HEK293 (cell line): ENCODE measurements around the gene SLC22A4.

ENCODE experiments used
- CTCF ChIA-PET: fragments of 350-600 bp; formaldehyde crosslinking; extraction: SDS; loops from one replicate; lab custom pipeline; 2021; ENCODE audit warnings: antibody characterized with exemption; lab: Yijun Ruan, JAX
- POLR2A ChIA-PET: fragments of 300-600 bp; formaldehyde crosslinking; extraction: SDS; loops from one replicate; lab custom pipeline; 2020; ENCODE audit warnings: antibody characterized with exemption, inconsistent platforms; lab: Yijun Ruan, JAX
- H3K27ac ChIP-seq: fragments of 200-500 bp; sonication (Bioruptor generic); 2 replicates; pipeline ENCODE4 v1.5.1; 2014; ENCODE audit warnings: low read depth, low read length, control low read depth, inconsistent platforms; ENCODE audit errors: extremely low read depth
- H3K36me3 ChIP-seq, 2 experiments: fragments of 200-500 bp in 1 of 2; sonication (Bioruptor generic) in 1 of 2; 1 replicate in 1 of 2; 2 replicates in 1 of 2; pipeline ENCODE4 v1.5.1; 2014 to 2017; ENCODE audit warnings: inconsistent platforms in 2 of 2, low read length in 2 of 2; ENCODE audit not compliant: control insufficient read depth in 2 of 2, insufficient read depth in 1 of 2
- H3K4me1 ChIP-seq: fragments of 200-500 bp; sonication (Bioruptor generic); 2 replicates; pipeline ENCODE4 v1.5.1; 2014; ENCODE audit warnings: mild to moderate bottlenecking, low read length, inconsistent platforms; ENCODE audit not compliant: control insufficient read depth, insufficient read depth
- H3K4me3 ChIP-seq: 2 replicates; pipeline ENCODE4 v1.5.1; 2011; ENCODE audit warnings: low read depth, mild to moderate bottlenecking, control low read depth, low read length, moderate library complexity
- H3K9me3 ChIP-seq: fragments of 200-500 bp; sonication (Bioruptor generic); 2 replicates; pipeline ENCODE4 v1.5.1; 2014; ENCODE audit warnings: low read depth, low read length, inconsistent platforms; ENCODE audit not compliant: control insufficient read depth, insufficient read depth
- HOXD13 ChIP-seq: sonication (generic); formaldehyde crosslinking; IDR thresholded peaks from 2 replicates; pipeline ENCODE4 v1.8.0; 2022; ENCODE audit warnings: missing genetic modification reagents, borderline replicate concordance
- IKZF3 ChIP-seq: fragments of 450-650 bp; IDR thresholded peaks from 2 replicates; pipeline ENCODE4 v1.5.0; 2018; ENCODE audit warnings: missing biosample characterization, mild to moderate bottlenecking, missing genetic modification characterization, moderate library complexity
- PRDM2 ChIP-seq: fragments of 450-650 bp; formaldehyde crosslinking; IDR thresholded peaks from 2 replicates; pipeline ENCODE4 v1.5.1; 2016; ENCODE audit warnings: missing biosample characterization, missing genetic modification characterization, borderline replicate concordance
- PRDM4 ChIP-seq: fragments of 450-650 bp; formaldehyde crosslinking; IDR thresholded peaks from 2 replicates; pipeline ENCODE4 v1.5.1; 2017; ENCODE audit warnings: missing biosample characterization, missing genetic modification characterization
- SCRT1 ChIP-seq: fragments of 450-650 bp; formaldehyde crosslinking; IDR thresholded peaks from 2 replicates; pipeline ENCODE4 v1.5.1; 2016; ENCODE audit warnings: missing biosample characterization, missing genetic modification characterization, borderline replicate concordance
- SETDB1 ChIP-seq: IDR thresholded peaks from one replicate; pipeline ENCODE4 v1.6.1; 2017; ENCODE audit warnings: mild to moderate bottlenecking, low read length, moderate library complexity, mixed read lengths; ENCODE audit not compliant: insufficient read length
- SP3 ChIP-seq: fragments of 450-650 bp; formaldehyde crosslinking; IDR thresholded peaks from 2 replicates; pipeline ENCODE4 v1.5.1; 2016; ENCODE audit warnings: missing biosample characterization, missing genetic modification characterization
- SP7 ChIP-seq: fragments of 450-650 bp; formaldehyde crosslinking; IDR thresholded peaks from 2 replicates; pipeline ENCODE4 v1.5.1; 2016; ENCODE audit warnings: missing biosample characterization, missing genetic modification characterization
- ZBTB17 ChIP-seq: fragments of 450-650 bp; formaldehyde crosslinking; IDR thresholded peaks from 2 replicates; pipeline ENCODE4 v1.5.1; 2016; ENCODE audit warnings: missing biosample characterization, missing genetic modification characterization
- ZBTB26 ChIP-seq: fragments of 450-650 bp; formaldehyde crosslinking; optimal IDR thresholded peaks from 2 replicates; pipeline ENCODE3; 2016; ENCODE audit warnings: missing biosample characterization, mild to moderate bottlenecking, missing genetic modification characterization
- ZFP3 ChIP-seq: fragments of 450-650 bp; formaldehyde crosslinking; IDR thresholded peaks from 2 replicates; pipeline ENCODE4 v1.5.1; 2016; ENCODE audit warnings: low read depth, missing biosample characterization, missing genetic modification characterization
- ZNF16 ChIP-seq: fragments of 450-650 bp; formaldehyde crosslinking; IDR thresholded peaks from 2 replicates; pipeline ENCODE4 v1.5.1; 2016; ENCODE audit warnings: low read depth, missing biosample characterization, missing genetic modification characterization
- ZNF24 ChIP-seq: fragments of 450-650 bp; formaldehyde crosslinking; IDR thresholded peaks from 2 replicates; pipeline ENCODE4 v1.5.1; 2016; ENCODE audit warnings: missing biosample characterization, missing genetic modification characterization
- ZNF280D ChIP-seq: fragments of 450-650 bp; formaldehyde crosslinking; IDR thresholded peaks from 2 replicates; pipeline ENCODE4 v1.5.1; 2016; ENCODE audit warnings: missing biosample characterization, missing genetic modification characterization
- ZNF341 ChIP-seq: fragments of 450-650 bp; formaldehyde crosslinking; IDR thresholded peaks from 2 replicates; pipeline ENCODE4; 2016; ENCODE audit warnings: low read depth, missing biosample characterization, missing genetic modification characterization
- ZNF350 ChIP-seq: fragments of 450-650 bp; formaldehyde crosslinking; IDR thresholded peaks from 2 replicates; pipeline ENCODE4 v1.5.0; 2017; ENCODE audit warnings: missing biosample characterization, mild to moderate bottlenecking, missing genetic modification characterization
- ZNF488 ChIP-seq: fragments of 450-650 bp; formaldehyde crosslinking; IDR thresholded peaks from 2 replicates; pipeline ENCODE4 v1.5.1; 2016; ENCODE audit warnings: missing biosample characterization, missing genetic modification characterization
- ZNF600 ChIP-seq: fragments of 450-650 bp; formaldehyde crosslinking; IDR thresholded peaks from 2 replicates; pipeline ENCODE4 v1.5.1; 2016; ENCODE audit warnings: missing biosample characterization, missing genetic modification characterization
- ZNF747 ChIP-seq: fragments of 450-650 bp; formaldehyde crosslinking; IDR thresholded peaks from 2 replicates; pipeline ENCODE4 v1.5.1; 2016; ENCODE audit warnings: missing biosample characterization, missing genetic modification characterization

SLC22A4 gene

GRCh38 chr5:132258102-132259068, 35.8 kb upstream of the SLC22A4 start:
- POLR2A ChIA-PET: no interaction called here
- H3K4me1 ChIP-seq: no peaks in the 10 kb centered on the region
- TF ChIP-seq ZNF488 (tag by site-specific recombination) (no peak), IKZF3 (no peak), ZNF600 (tag by site-specific recombination) (no peak), SP7 (no peak), HOXD13 (CRISPR knock-in tag) (no peak), ZNF24 (tag by site-specific recombination) (no peak), SP3 (tag by site-specific recombination) (no peak), ZNF280D (no peak), PRDM2 (no peak), ZFP3 (no peak), ZBTB26 (no peak), SCRT1 (tag by site-specific recombination) (no peak), ZNF747 (tag by site-specific recombination) (no peak), ZNF350 (no peak), ZNF16 (no peak), PRDM4 (tag by site-specific recombination) (no peak), ZBTB17 (tag by site-specific recombination) (no peak), ZNF341 (no peak), SETDB1 (no peak)
- TF ChIP-seq, all 188 proteins: peak for 0

More at GRCh38 chr5:132258102-132259068, 35.8 kb upstream of the SLC22A4 start:
- Histone ChIP-seq H3K27ac (no peak overlapping the region), H3K4me3 (peak overlapping the region; percentile 56), H3K9me3 (no peaks in the 10 kb centered on the region), H3K36me3 (no peaks in the 10 kb centered on the region)
- CTCF ChIA-PET: interaction anchor here (1.3 kb wide), 1 partner anchor 21 kb away, joined by 5 read pairs; no protein-coding TSS in a partner anchor
